H1 (cell line): ENCODE results near the gene ACOT11. TPM values are rescaled to one million over a fixed set of nuclear protein-coding genes. Genes with fewer than 3 reads are reported as not detected.

Source experiments
- CTCF ChIA-PET: fragments of 300-600 bp; sonication (Branson Sonifier 250); formaldehyde crosslinking; loops from one replicate; lab custom pipeline; 2021; ENCODE audit not compliant: partially characterized antibody; lab: Charles Lee
- POLR2A ChIA-PET: fragments of 300-600 bp; sonication (Branson Sonifier 250); formaldehyde crosslinking; loops from one replicate; lab custom pipeline; 2021; ENCODE audit warnings: inconsistent platforms; ENCODE audit not compliant: partially characterized antibody; lab: Charles Lee
- DNase-seq, 2 experiments: peaks; one replicate each; pipeline versions ENCODE4 v3.0.0 to v3.0.0-alpha.2; 2010 to 2022; ENCODE audit warnings: low spot score in 2 of 2, low read depth in 1 of 2, mixed read lengths in 1 of 2
- FAIRE-seq: peaks from 2 replicates; lab custom pipeline; 2011; peaks lifted over from hg19 to GRCh38; lab: Jason Lieb, UNC
- H2AFZ ChIP-seq: 2 replicates; pipeline ENCODE4 v1.8.1; 2012; ENCODE audit warnings: low read length, inconsistent platforms
- H2AK5ac ChIP-seq: 2 replicates; pipeline ENCODE4 v1.6.1; 2013; ENCODE audit warnings: low read depth, low read length
- H2BK120ac ChIP-seq: replicated peaks from 2 replicates; pipeline ENCODE3; 2013; ENCODE audit warnings: low read depth, low read length, inconsistent platforms
- H2BK12ac ChIP-seq: 2 replicates; pipeline ENCODE4 v1.6.1; 2013; ENCODE audit warnings: low read depth, low read length
- H2BK15ac ChIP-seq: 2 replicates; pipeline ENCODE4 v1.6.1; 2013; ENCODE audit warnings: low read length
- H2BK20ac ChIP-seq: 2 replicates; pipeline ENCODE4 v1.6.1; 2013; ENCODE audit warnings: low read length
- H2BK5ac ChIP-seq: 2 replicates; pipeline ENCODE4 v1.6.1; 2013; ENCODE audit warnings: low read depth, low read length
- H3K14ac ChIP-seq: 2 replicates; pipeline ENCODE4 v1.6.1; 2013; ENCODE audit warnings: inconsistent platforms; ENCODE audit not compliant: insufficient read length
- H3K18ac ChIP-seq: 2 replicates; pipeline ENCODE4 v1.6.1; 2013; ENCODE audit warnings: low read length; ENCODE audit errors: extremely low read depth
- H3K23ac ChIP-seq: 2 replicates; pipeline ENCODE4 v1.6.1; 2013; ENCODE audit warnings: inconsistent platforms; ENCODE audit not compliant: insufficient read length
- H3K23me2 ChIP-seq: 2 replicates; pipeline ENCODE4 v1.6.1; 2013; ENCODE audit warnings: low read depth, low read length
- H3K27ac ChIP-seq: 2 replicates; pipeline ENCODE4 v1.6.1; 2011; ENCODE audit warnings: low read depth, low read length, inconsistent platforms
- H3K27me3 ChIP-seq, 4 experiments: replicated peaks in 1 of 4; 1 replicate in 1 of 4; 2 replicates in 3 of 4; pipeline versions ENCODE4 v1.6.1 to v1.8.1; 2011 to 2013; ENCODE audit warnings: low read length in 3 of 4, mild to moderate bottlenecking in 3 of 4, inconsistent platforms in 2 of 4, mixed read lengths in 2 of 4, moderate library complexity in 1 of 4; ENCODE audit not compliant: control insufficient read depth in 3 of 4, insufficient read depth in 3 of 4; ENCODE audit errors: extremely low read depth in 1 of 4
- H3K36me3 ChIP-seq, 4 experiments: 2 replicates each; pipeline versions ENCODE4 v1.6.1 to v1.8.1; 2011 to 2013; ENCODE audit warnings: mild to moderate bottlenecking in 4 of 4, low read length in 3 of 4, moderate library complexity in 2 of 4, control low read depth in 1 of 4, inconsistent platforms in 1 of 4; ENCODE audit not compliant: insufficient read depth in 4 of 4, control insufficient read depth in 2 of 4
- H3K4ac ChIP-seq: replicated peaks from 2 replicates; pipeline ENCODE3; 2013; ENCODE audit warnings: low read length, low read depth, mixed read lengths, inconsistent platforms; ENCODE audit not compliant: insufficient read length
- H3K4me1 ChIP-seq, 4 experiments: replicated peaks in 1 of 4; 1 replicate in 1 of 4; 2 replicates in 3 of 4; pipeline versions ENCODE4 v1.6.1 to v1.8.1; 2011 to 2013; ENCODE audit warnings: low read length in 3 of 4, inconsistent platforms in 2 of 4, mixed read lengths in 1 of 4; ENCODE audit not compliant: insufficient read depth in 4 of 4, control insufficient read depth in 3 of 4
- H3K4me2 ChIP-seq, 2 experiments: 2 replicates each; pipeline versions ENCODE4 v1.6.1 to v1.8.1; 2011 to 2013; ENCODE audit warnings: low read depth in 2 of 2, low read length in 2 of 2, control low read depth in 1 of 2, inconsistent platforms in 1 of 2, mild to moderate bottlenecking in 1 of 2; ENCODE audit not compliant: insufficient read depth in 1 of 2
- H3K4me3 ChIP-seq, 4 experiments: fragments of 200-600, 300-600 bp in 1 of 4; sonication (generic), shearing (Covaris generic), sonication (Bioruptor Twin) in 1 of 4; 2 replicates each; pipeline versions ENCODE4 v1.5.1 to v1.8.1; 2011 to 2016; ENCODE audit warnings: low read length in 4 of 4, low read depth in 3 of 4, control low read depth in 2 of 4, inconsistent platforms in 2 of 4, mild to moderate bottlenecking in 2 of 4, mixed read lengths in 1 of 4, moderate library complexity in 1 of 4; ENCODE audit not compliant: insufficient read depth in 2 of 4; ENCODE audit errors: extremely low read depth in 1 of 4
- H3K56ac ChIP-seq: replicated peaks from 2 replicates; pipeline ENCODE3; 2013; ENCODE audit warnings: low read depth, mild to moderate bottlenecking, mixed read lengths, low read length, inconsistent platforms; ENCODE audit not compliant: insufficient read length
- H3K79me1 ChIP-seq: 2 replicates; pipeline ENCODE4 v1.6.1; 2013; ENCODE audit warnings: low read depth, low read length, control low read depth
- H3K79me2 ChIP-seq, 2 experiments: 2 replicates each; pipeline versions ENCODE4 v1.6.1 to v1.8.1; 2012 to 2013; ENCODE audit warnings: low read length in 2 of 2, mild to moderate bottlenecking in 2 of 2, inconsistent platforms in 1 of 2; ENCODE audit not compliant: insufficient read depth in 2 of 2, control insufficient read depth in 1 of 2
- H3K9ac ChIP-seq, 4 experiments: replicated peaks in 1 of 4; 1 replicate in 1 of 4; 2 replicates in 3 of 4; pipeline versions ENCODE4 v1.6.1 to v1.8.1; 2011 to 2013; ENCODE audit warnings: low read depth in 3 of 4, low read length in 3 of 4, control low read depth in 2 of 4, mild to moderate bottlenecking in 2 of 4, moderate library complexity in 2 of 4, inconsistent platforms in 1 of 4; ENCODE audit errors: extremely low read depth in 1 of 4
- H3K9me3 ChIP-seq, 2 experiments: 2 replicates each; pipeline versions ENCODE4 v1.6.1 to v1.8.1; 2012 to 2013; ENCODE audit warnings: mild to moderate bottlenecking in 2 of 2, moderate library complexity in 2 of 2, control low read depth in 1 of 2, inconsistent platforms in 1 of 2, low read depth in 1 of 2, low read length in 1 of 2, mixed read lengths in 1 of 2; ENCODE audit not compliant: insufficient read depth in 2 of 2
- H4K20me1 ChIP-seq, 2 experiments: replicated peaks in 1 of 2; 2 replicates each; pipeline versions ENCODE3 to v1.8.1; 2011 to 2013; ENCODE audit warnings: inconsistent platforms in 2 of 2, low read length in 2 of 2, mild to moderate bottlenecking in 1 of 2; ENCODE audit not compliant: insufficient read depth in 2 of 2, control insufficient read depth in 1 of 2
- H4K5ac ChIP-seq: 2 replicates; pipeline ENCODE4 v1.6.1; 2013; ENCODE audit warnings: low read length, low read depth, mixed read lengths, inconsistent platforms; ENCODE audit not compliant: insufficient read length
- H4K8ac ChIP-seq: 2 replicates; pipeline ENCODE4 v1.8.0; 2013; ENCODE audit warnings: mild to moderate bottlenecking, moderate library complexity, low read length, inconsistent platforms; ENCODE audit not compliant: insufficient read depth; ENCODE audit errors: extremely low read depth
- H4K91ac ChIP-seq: replicated peaks from 2 replicates; pipeline ENCODE3; 2013; ENCODE audit warnings: low read length, mixed read lengths, inconsistent platforms; ENCODE audit not compliant: insufficient read length
- CREB1 ChIP-seq: IDR thresholded peaks from 2 replicates; pipeline ENCODE4 v1.6.1; 2012; ENCODE audit warnings: inconsistent platforms
- FOSL1 ChIP-seq: IDR thresholded peaks from 2 replicates; pipeline ENCODE4 v1.6.1; 2011; ENCODE audit warnings: mild to moderate bottlenecking, low read depth, low read length, moderate library complexity; ENCODE audit not compliant: insufficient read depth
- JUN ChIP-seq: IDR thresholded peaks from 2 replicates; pipeline ENCODE4 v1.6.1; 2011; ENCODE audit warnings: low read depth, mild to moderate bottlenecking, improper control_type of control experiment, low read length
- KDM5A ChIP-seq: fragments of 200-600 bp; IDR thresholded peaks from 2 replicates; pipeline ENCODE4 v1.7.1; 2012; ENCODE audit warnings: mild to moderate bottlenecking, low read length, inconsistent platforms, mixed read lengths
- NANOG ChIP-seq: IDR thresholded peaks from 2 replicates; pipeline ENCODE4 v1.6.1; 2011; ENCODE audit warnings: low read length, low read depth, mild to moderate bottlenecking, inconsistent platforms; ENCODE audit not compliant: insufficient read depth, poor library complexity, severe bottlenecking
- RAD21 ChIP-seq, 2 experiments: IDR thresholded peaks in 1 of 2; conservative IDR thresholded peaks in 1 of 2; 2 replicates each; pipeline ENCODE4 v1.6.1; 2011; ENCODE audit warnings: low read depth in 2 of 2, low read length in 2 of 2, improper control_type of control experiment in 1 of 2, inconsistent platforms in 1 of 2, mild to moderate bottlenecking in 1 of 2, moderate library complexity in 1 of 2
- RXRA ChIP-seq: IDR thresholded peaks from 2 replicates; pipeline ENCODE4 v1.6.1; 2011; ENCODE audit warnings: low read depth, mild to moderate bottlenecking, low read length, moderate library complexity; ENCODE audit not compliant: insufficient read depth
- SAP30 ChIP-seq: fragments of 300-600 bp; sonication (generic); IDR thresholded peaks from 2 replicates; pipeline ENCODE4 v1.7.1; 2012; ENCODE audit warnings: low read length, moderate library complexity, mild to moderate bottlenecking, inconsistent platforms; ENCODE audit not compliant: insufficient read depth, insufficient replicate concordance
- SIX5 ChIP-seq: IDR thresholded peaks from 2 replicates; pipeline ENCODE4 v1.6.1; 2011; ENCODE audit warnings: mild to moderate bottlenecking, low read depth, low read length
- SP1 ChIP-seq: IDR thresholded peaks from 2 replicates; pipeline ENCODE4 v1.6.1; 2011; ENCODE audit warnings: low read depth, low read length
- SP4 ChIP-seq: IDR thresholded peaks from 2 replicates; pipeline ENCODE4 v1.6.1; 2012; ENCODE audit warnings: low read length, inconsistent platforms
- TCF12 ChIP-seq: IDR thresholded peaks from 2 replicates; pipeline ENCODE4 v1.6.1; 2011; ENCODE audit warnings: low read depth, mild to moderate bottlenecking, low read length
- WGBS, 2 experiments: shearing (Covaris generic) in 1 of 2; methylation state at CpG; one replicate each; pipeline versions ENCODE4 v1.1.6 to v1.1.7; 2013 to 2015; ENCODE audit warnings: low lambda C conversion rate in 2 of 2, mixed read lengths in 2 of 2, inconsistent platforms in 1 of 2, low coverage in 1 of 2, missing lambda C conversion rate in 1 of 2; ENCODE audit not compliant: insufficient replicate concordance in 2 of 2, insufficient coverage in 1 of 2, insufficient read length in 1 of 2; ENCODE audit errors: extremely low coverage in 1 of 2, missing lambda C conversion rate in 1 of 2; 5-methylcytosine and 5-hydroxymethylcytosine counted together
- polyA plus RNA-seq, 7 experiments: library from polyadenylated mRNA; depleted of rRNA in 3 of 7; stranded (reverse) in 5 of 7; unstranded in 2 of 7; fragments of >200 nt in 5 of 7; fragments of 200-250 nt in 2 of 7; gene quantifications; 1 replicate in 5 of 7; 2 replicates in 1 of 7; 4 replicates in 1 of 7; pipeline versions ENCODE4 v1.2.1 to v1.2.3, GENCODE V29; 2011 to 2013; ENCODE audit warnings: missing spikeins in 2 of 7, mixed read lengths in 2 of 7
- total RNA-seq: library from RNA; stranded (reverse); fragmentation: NEBNext Ultra II Directional; extraction: Animal tissue kit (Norgen Biotek cat#: 25700); gene quantifications from 2 replicates; pipeline ENCODE4 v1.2.1, GENCODE V29; 2021

ACOT11 gene
- total and polyA plus RNA-seq, 2 of the 8 experiments (the other 6 are each of a cell fraction or from before 2014, with no cell fraction given) = 3.8 to 4.5 TPM

GRCh38 chr1:54640863-54641836 is 93.1 kb downstream of the ACOT11 start, which contains the start of gene MROH7:
Gene MROH7, plus strand, starts transcription at chr1:54641786. Its CDS starts 11,141 bp downstream, at chr1:54652927.
- FAIRE-seq = no peak
- CTCF ChIA-PET = interaction anchor here (1.2 kb wide), 1 partner anchor 372 kb away, joined by 3 read pairs; no protein-coding TSS in a partner anchor
- no peak within 1 kb of the TSS for H3K4me2 ChIP-seq
- no peak for TF ChIP-seq RAD21 (IDR thresholded peaks at IDR 0.05 in 1 of 2, conservative IDR thresholded peaks at IDR 0.05 in 1 of 2; ENCODE audit: low read depth in 2 of 2, low read length in 2 of 2)
- TF ChIP-seq SP1 = no peak
- no peak for TF ChIP-seq KDM5A
- TF ChIP-seq TCF12 = no peak
- TF ChIP-seq FOSL1 = no peak
- TF ChIP-seq NANOG = no peak
- TF ChIP-seq CREB1 = no peak
- TF ChIP-seq SAP30 = no peak
- TF ChIP-seq SIX5 = no peak
- TF ChIP-seq RXRA = no peak
- no peak for TF ChIP-seq JUN
- TF ChIP-seq SP4 = no peak

More at GRCh38 chr1:54640863-54641836, 93.1 kb downstream of the ACOT11 start, which contains the start of gene MROH7:
- Histone ChIP-seq H3K18ac (no peak within 1 kb of the TSS), H2AFZ (no peak within 1 kb of the TSS), H3K56ac (no peak within 1 kb of the TSS), H2AK5ac (no peak within 1 kb of the TSS), H4K20me1 (no peaks in the 10 kb centered on the region), H3K4ac (no peak within 1 kb of the TSS), H3K4me3 (no peak within 1 kb of the TSS), H4K91ac (no peak within 1 kb of the TSS), H3K9ac (no peak within 1 kb of the TSS), H2BK20ac (no peak within 1 kb of the TSS), H3K23me2 (no peaks in the 10 kb centered on the region), H3K4me1 (no peaks in the 10 kb centered on the region), H2BK12ac (no peak within 1 kb of the TSS), H4K5ac (no peak within 1 kb of the TSS), H3K23ac (no peak within 1 kb of the TSS), H2BK5ac (no peak within 1 kb of the TSS), H3K36me3 (no peaks in the 10 kb centered on the region), H3K27me3 (no peaks in the 10 kb centered on the region), H3K14ac (no peak within 1 kb of the TSS), H3K79me1 (no peaks in the 10 kb centered on the region), H3K79me2 (no peaks in the 10 kb centered on the region), H2BK15ac (peak within 1 kb of the TSS; percentile 81; the same call in 1 of the 2 replicates), H3K27ac (no peak within 1 kb of the TSS), H2BK120ac (no peak within 1 kb of the TSS), H4K8ac (no peak within 1 kb of the TSS), H3K9me3 (peaks cover 7 to 10% of the 10 kb centered on the region in 2 experiments; a peak in 3 of 4 replicates)
- POLR2A ChIA-PET = no interaction called here
- no peak for DNase-seq
- 86% methylated on average over 8 of the region's 8 CpGs; no CpG with 5 or more reads in 1 of the 2 experiments for WGBS, 2 experiments
